Ishikawa (cell line): ENCODE measurements around the gene ZBTB20.

Source experiments
- CEBPB ChIP-seq: IDR thresholded peaks from 2 replicates; pipeline ENCODE4 v1.6.1; 2012
- CREB1 ChIP-seq: IDR thresholded peaks from 2 replicates; pipeline ENCODE4 v1.6.1; 2012; ENCODE audit warnings: low read depth
- EGR1 ChIP-seq: IDR thresholded peaks from 2 replicates; pipeline ENCODE4 v1.6.1; 2012
- EP300 ChIP-seq: IDR thresholded peaks from 2 replicates; pipeline ENCODE4 v1.6.1; 2012; ENCODE audit warnings: borderline replicate concordance
- FOXM1 ChIP-seq: IDR thresholded peaks from 2 replicates; pipeline ENCODE4 v1.6.1; 2012; ENCODE audit warnings: low read depth, borderline replicate concordance
- MAX ChIP-seq: IDR thresholded peaks from 2 replicates; pipeline ENCODE4 v1.6.1; 2012
- NFIC ChIP-seq: IDR thresholded peaks from 2 replicates; pipeline ENCODE4 v1.6.1; 2012
- RAD21 ChIP-seq: IDR thresholded peaks from 2 replicates; pipeline ENCODE4 v1.6.1; 2012; ENCODE audit warnings: low read depth
- REST ChIP-seq: IDR thresholded peaks from 2 replicates; pipeline ENCODE4 v1.6.1; 2012; ENCODE audit warnings: low read depth, mild to moderate bottlenecking
- TAF1 ChIP-seq: IDR thresholded peaks from 2 replicates; pipeline ENCODE4 v1.6.1; 2012; ENCODE audit warnings: low read depth, mild to moderate bottlenecking
- TCF12 ChIP-seq: IDR thresholded peaks from 2 replicates; pipeline ENCODE4 v1.6.1; 2012; ENCODE audit warnings: low read depth
- TEAD4 ChIP-seq: IDR thresholded peaks from 2 replicates; pipeline ENCODE4 v1.6.1; 2012
- USF1 ChIP-seq: IDR thresholded peaks from 2 replicates; pipeline ENCODE4 v1.6.1; 2012
- YY1 ChIP-seq: IDR thresholded peaks from 2 replicates; pipeline ENCODE4 v1.6.1; 2012; ENCODE audit warnings: low read depth
- ZBTB7A ChIP-seq: IDR thresholded peaks from 2 replicates; pipeline ENCODE4 v1.6.1; 2012; ENCODE audit warnings: low read depth

ZBTB20 gene

GRCh38 chr3:114308377-114308776 lies 838.7 kb downstream of the ZBTB20 start:
- TF ChIP-seq FOXM1 (no peak), CEBPB (no peak), ZBTB7A (no peak), YY1 (no peak), TCF12 (no peak), CREB1 (no peak), RAD21 (no peak), TEAD4 (no peak), REST (no peak), EP300 (no peak), TAF1 (no peak), MAX (no peak), NFIC (no peak), EGR1 (no peak), USF1 (no peak)

DNA sequence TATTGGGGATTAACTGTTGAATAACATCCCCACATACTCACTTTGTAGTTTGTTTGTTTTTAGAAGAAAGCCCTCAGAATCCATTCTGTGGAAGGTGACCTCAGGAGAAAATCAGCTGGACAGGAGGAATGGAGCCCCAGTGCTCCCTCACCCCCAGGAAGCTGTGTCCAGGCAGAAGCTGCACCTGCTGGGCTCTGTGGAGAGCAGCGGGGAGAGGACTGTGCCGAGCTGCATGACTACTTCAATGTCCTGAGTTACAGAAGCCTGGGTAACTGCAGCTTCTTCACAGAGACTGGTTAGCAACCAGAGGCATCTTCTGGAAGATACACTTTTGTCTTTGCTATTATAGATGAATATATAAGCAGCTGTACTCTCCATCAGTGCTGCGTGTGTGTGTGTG lies 839.3 kb downstream of the ZBTB20 start:
- TF ChIP-seq TAF1 (no peak), TCF12 (no peak), RAD21 (no peak), EGR1 (no peak), CEBPB (no peak), NFIC (no peak), REST (no peak), YY1 (no peak)

GRCh38 chr3:114307222-114307830 lies 839.8 kb downstream of the ZBTB20 start:
- TF ChIP-seq EGR1 = no peak
- no peak for TF ChIP-seq USF1
- no peak for TF ChIP-seq FOXM1
- TF ChIP-seq NFIC = no peak
- no peak for TF ChIP-seq REST
- no peak for TF ChIP-seq CREB1
- no peak for TF ChIP-seq YY1
- TF ChIP-seq MAX = no peak
- no peak for TF ChIP-seq CEBPB
- no peak for TF ChIP-seq EP300
- TF ChIP-seq RAD21 = no peak
- no peak for TF ChIP-seq TAF1
- TF ChIP-seq TEAD4 = no peak

DNA sequence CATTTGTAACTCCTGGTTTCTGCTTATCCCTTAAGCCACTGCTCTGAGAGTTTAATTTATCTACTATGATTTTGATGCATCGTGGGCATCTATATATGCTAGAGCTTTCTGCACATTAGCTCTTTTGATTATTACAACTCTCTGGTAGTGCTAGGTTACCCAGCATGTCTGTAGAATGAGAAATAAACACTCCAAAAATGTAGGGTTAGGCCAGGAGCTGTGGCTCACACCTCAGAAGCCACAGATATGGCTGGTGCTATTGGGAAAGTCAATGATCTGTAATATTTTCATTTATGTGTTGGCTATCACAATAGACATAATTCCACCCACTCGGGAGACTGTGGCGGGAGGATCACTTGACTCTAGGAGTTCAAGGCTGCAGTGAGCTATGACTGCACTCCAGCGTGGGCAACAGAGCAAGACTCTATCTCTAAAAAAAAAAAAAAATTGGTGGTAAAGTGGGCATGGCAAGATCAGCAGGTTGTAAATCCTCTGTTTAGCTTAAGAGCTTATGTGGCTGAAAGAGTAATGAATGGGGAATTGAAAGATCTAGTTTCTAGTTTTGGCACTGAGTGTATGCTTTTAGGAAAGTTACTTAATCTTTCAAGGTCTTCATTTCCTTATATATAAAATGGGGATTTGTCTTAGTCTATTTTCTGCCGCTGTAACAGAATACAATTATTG lies 847.0 kb downstream of the ZBTB20 start:
- no peak for TF ChIP-seq EP300
- no peak for TF ChIP-seq CREB1
- no peak for TF ChIP-seq CEBPB
- no peak for TF ChIP-seq TAF1
- no peak for TF ChIP-seq YY1
- no peak for TF ChIP-seq TEAD4
- no peak for TF ChIP-seq EGR1
- TF ChIP-seq ZBTB7A = no peak
- no peak for TF ChIP-seq FOXM1
- no peak for TF ChIP-seq REST
- TF ChIP-seq USF1 = no peak
- TF ChIP-seq TCF12 = no peak
